Measurements from ENCODE around the gene RPS6KC1. TPM values are rescaled to one million over a fixed set of nuclear protein-coding genes. Genes with fewer than 3 reads are reported as not detected.
A peak's percentile ranks its signal among the peaks of the same experiment; 100 is the strongest.

RPS6KC1 gene
- total and polyA plus RNA-seq, 9 of the 15 experiments (the other 6 are each of a cell fraction or from before 2014, with no cell fraction given): 4.3 to 34.6 (median 20.9) TPM

GRCh38 chr1:213057264-213058059 lies 6.4 kb downstream of the RPS6KC1 start:
- CTCF ChIA-PET (ENCODE audit: low intra/inter-chr PET ratio): interaction anchor here (0.6 to 0.8 kb wide), 2 partner anchors 10 to 271 kb away, joined by 4 read pairs; no protein-coding TSS in a partner anchor
- TF ChIP-seq SIN3B (IDR thresholded peaks at IDR 0.05; ENCODE audit: low read depth): no peak
- TF ChIP-seq BCOR (IDR thresholded peaks at IDR 0.05): 0 out of 2 replicates have a peak, but pooled peaks have one; percentile 3
- TF ChIP-seq NCOA2 (IDR thresholded peaks at IDR 0.05; ENCODE audit: partially characterized antibody in 2 of 2): peak in 1 of 2 experiments; percentile 17
- TF ChIP-seq, protein P1, sequence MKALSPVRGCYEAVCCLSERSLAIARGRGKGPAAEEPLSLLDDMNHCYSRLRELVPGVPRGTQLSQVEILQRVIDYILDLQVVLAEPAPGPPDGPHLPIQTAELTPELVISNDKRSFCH (CRISPR knock-in tag; IDR thresholded peaks at IDR 0.05): no peak
- TF ChIP-seq, protein P1 (tag; IDR thresholded peaks at IDR 0.05): no peak
- peak; percentile 31; the same call in 1 of the 2 replicates for TF ChIP-seq LEF1 (IDR thresholded peaks at IDR 0.05)
- TF ChIP-seq EP400 (IDR thresholded peaks at IDR 0.05): peak; percentile 50
- TF ChIP-seq NCOA1 (IDR thresholded peaks at IDR 0.05; ENCODE audit: low read depth): no peak
- 0 out of 6 replicates have a peak, but pooled peaks of 1 of the 3 experiments have one; percentile 23 for TF ChIP-seq ZBTB11 (CRISPR knock-in tag; IDR thresholded peaks at IDR 0.05)
- TF ChIP-seq TFAM (CRISPR knock-in tag; conservative IDR thresholded peaks at IDR 0.05): no peak
- TF ChIP-seq POLR3G (IDR thresholded peaks at IDR 0.05; ENCODE audit: extremely low read depth, insufficient read length, insufficient replicate concordance): no peak
- no peak for TF ChIP-seq KAT7 (CRISPR knock-in tag; IDR thresholded peaks at IDR 0.05; ENCODE audit: borderline replicate concordance)
- TF ChIP-seq DACH1 (IDR thresholded peaks at IDR 0.05; ENCODE audit: partially characterized antibody): no peak
- no peak for TF ChIP-seq ZSCAN32 (CRISPR knock-in tag; IDR thresholded peaks at IDR 0.05)
- TF ChIP-seq CREB5 (CRISPR knock-in tag; IDR thresholded peaks at IDR 0.05): no peak

More at GRCh38 chr1:213057264-213058059, 6.4 kb downstream of the RPS6KC1 start:
- 48% methylated on average over 2 of the region's 5 CpGs for WGBS (ENCODE audit: insufficient coverage, low coverage, missing lambda C conversion rate)
- no TSS peak for BruUV-seq (replicated peaks)
- H3K4me1 ChIP-seq (replicated peaks in 1 of 2; ENCODE audit: control insufficient read depth in 2 of 2, insufficient read depth in 2 of 2, low read length in 2 of 2): peaks cover 23 to 44% of the 10 kb centered on the region in 2 experiments
- no peaks in the 10 kb centered on the region for H3K27me3 ChIP-seq (ENCODE audit: control insufficient read depth in 2 of 2, insufficient read depth in 2 of 2, low read length in 2 of 2)
- peak overlapping the region; percentile 27 for H3K27ac ChIP-seq (ENCODE audit: extremely low read depth, low read depth, low read length)
- FAIRE-seq (no peak), DNase-seq (ENCODE audit: extremely low read depth in 1 of 4, low spot score in 3 of 4) (no peak), ATAC-seq (peak; percentile 14; the same call in 2 of the 3 replicates)
- no peaks in the 10 kb centered on the region for H4K20me1 ChIP-seq (replicated peaks; ENCODE audit: control insufficient read depth, insufficient read depth, low read length)
- no peak overlapping the region for H3K4me3 ChIP-seq
- H3K36me3 ChIP-seq (ENCODE audit: control insufficient read depth, insufficient read depth, low read length): peaks cover 10% of the 10 kb centered on the region; the same call in 2 of the 3 replicates
- POLR2A ChIA-PET: interaction anchor here (0.6 to 2.7 kb wide), 6 partner anchors 9 to 200 kb away, joined by 3 to 16 read pairs (median 6); partner anchors contain the start of gene FLVCR1
- H3K4me2 ChIP-seq (ENCODE audit: insufficient read depth, low read length): peak overlapping the region; percentile 55
- no peak overlapping the region for H2AFZ ChIP-seq (ENCODE audit: low read depth, low read length)
- intact Hi-C loops (cut with micrococcal nuclease): no loop called here
- H3K9me3 ChIP-seq (replicated peaks; ENCODE audit: control insufficient read depth, insufficient read depth, low read depth, low read length): no peaks in the 10 kb centered on the region; the same call in 1 of the 2 replicates
- H3K9me1 ChIP-seq (ENCODE audit: control insufficient read depth, insufficient read depth, low read length): no peaks in the 10 kb centered on the region
- in situ Hi-C loops (cut with MboI): no loop called here
- H3K9ac ChIP-seq (ENCODE audit: insufficient read depth in 1 of 2, low read depth in 2 of 2, low read length in 2 of 2): peak overlapping the region; percentile 38 to 45; a peak in 3 of 4 replicates
- peaks cover 100% of the 10 kb centered on the region for H3K79me2 ChIP-seq (ENCODE audit: control insufficient read depth, insufficient read depth, low read length)

Measured in K562 (cell line).